ENCODE measurements around the gene ZNF319. TPM values are rescaled to one million over a fixed set of nuclear protein-coding genes. Genes with fewer than 3 reads are reported as not detected.
"Not testable (repeated sequence)": the region's sequence is repeated elsewhere in the genome, so short reads cannot be mapped to it uniquely, and the experiment has no call there.

The ZNF319 gene
- polyA plus RNA-seq, 1 experiment = 4.7 TPM

- no peak for TF ChIP-seq CTCF (IDR thresholded peaks at IDR 0.05; ENCODE audit: low read depth, low read length)
- POLR2A ChIA-PET = no interaction called here
- H3K27me3 ChIP-seq (ENCODE audit: control insufficient read depth, insufficient read depth, low read length) = peaks cover 12% of the 10 kb centered on the region
- CTCF ChIA-PET = interaction anchor here (0.6 to 1.2 kb wide), 2 partner anchors 80 to 389 kb away, joined by 5 read pairs; no protein-coding TSS in a partner anchor
- no peak overlapping the region for H3K4me3 ChIP-seq (ENCODE audit: low read depth, low read length)
- DNase-seq (ENCODE audit: low read depth, low spot score) = no peak
- H3K9me3 ChIP-seq (ENCODE audit: control insufficient read depth, insufficient read depth, low read length) = no peaks in the 10 kb centered on the region
- H3K27ac ChIP-seq (ENCODE audit: low read depth, low read length) = no peak overlapping the region
These were observed 21.4 kb downstream of the ZNF319 start for GRCh38 chr16:57979006-57979585.

GRCh38 chr16:57978070-57978465 lies 22.4 kb downstream of the ZNF319 start:
- DNase-seq (ENCODE audit: low read depth, low spot score); H3K4me3 ChIP-seq (ENCODE audit: low read depth, low read length); POLR2A ChIA-PET; H3K27ac ChIP-seq (ENCODE audit: low read depth, low read length); H3K9me3 ChIP-seq (ENCODE audit: control insufficient read depth, insufficient read depth, low read length): not testable (repeated sequence)
- CTCF ChIA-PET = interaction anchor here (0.6 kb wide), 1 partner anchor 220 kb away, joined by 4 read pairs; no protein-coding TSS in a partner anchor
- H3K27me3 ChIP-seq (ENCODE audit: control insufficient read depth, insufficient read depth, low read length) = peaks cover 11% of the 10 kb centered on the region

- Histone ChIP-seq H3K27me3 (ENCODE audit: control insufficient read depth, insufficient read depth, low read length) (peaks cover 11% of the 10 kb centered on the region), H3K9me3 (ENCODE audit: control insufficient read depth, insufficient read depth, low read length) (no peaks in the 10 kb centered on the region), H3K27ac (ENCODE audit: low read depth, low read length) (no peak overlapping the region), H3K4me3 (ENCODE audit: low read depth, low read length) (no peak overlapping the region)
- POLR2A ChIA-PET = no interaction called here
- CTCF ChIA-PET = interaction anchor here (0.6 kb wide), 1 partner anchor 220 kb away, joined by 4 read pairs; no protein-coding TSS in a partner anchor
- DNase-seq (ENCODE audit: low read depth, low spot score) = no peak
- TF ChIP-seq CTCF (IDR thresholded peaks at IDR 0.05; ENCODE audit: low read depth, low read length) = no peak
These were observed 22.9 kb downstream of the ZNF319 start for GRCh38 chr16:57977418-57978069.

- no peak for DNase-seq (ENCODE audit: low read depth, low spot score)
- ChIA-PET POLR2A (no interaction called here), CTCF (no interaction called here)
- no peak for TF ChIP-seq CTCF (IDR thresholded peaks at IDR 0.05; ENCODE audit: low read depth, low read length)
- Histone ChIP-seq H3K4me3 (ENCODE audit: low read depth, low read length) (no peak overlapping the region), H3K27ac (ENCODE audit: low read depth, low read length) (no peak overlapping the region), H3K27me3 (ENCODE audit: control insufficient read depth, insufficient read depth, low read length) (peaks cover 21% of the 10 kb centered on the region), H3K9me3 (ENCODE audit: control insufficient read depth, insufficient read depth, low read length) (no peaks in the 10 kb centered on the region)
These were observed 24.1 kb downstream of the ZNF319 start for GRCh38 chr16:57976331-57976796.

GRCh38 chr16:57972306-57972705 lies 28.2 kb downstream of the ZNF319 start:
- peaks cover 27% of the 10 kb centered on the region for H3K27me3 ChIP-seq (ENCODE audit: control insufficient read depth, insufficient read depth, low read length)
- ChIA-PET CTCF (no interaction called here), POLR2A (no interaction called here)
- no peak overlapping the region for H3K27ac ChIP-seq (ENCODE audit: low read depth, low read length)
- no peak for TF ChIP-seq CTCF (IDR thresholded peaks at IDR 0.05; ENCODE audit: low read depth, low read length)
- no peak for DNase-seq (ENCODE audit: low read depth, low spot score)
- no peaks in the 10 kb centered on the region for H3K9me3 ChIP-seq (ENCODE audit: control insufficient read depth, insufficient read depth, low read length)
- H3K4me3 ChIP-seq (ENCODE audit: low read depth, low read length) = no peak overlapping the region
